ENCODE data around the gene TMEM132D.

DNA sequence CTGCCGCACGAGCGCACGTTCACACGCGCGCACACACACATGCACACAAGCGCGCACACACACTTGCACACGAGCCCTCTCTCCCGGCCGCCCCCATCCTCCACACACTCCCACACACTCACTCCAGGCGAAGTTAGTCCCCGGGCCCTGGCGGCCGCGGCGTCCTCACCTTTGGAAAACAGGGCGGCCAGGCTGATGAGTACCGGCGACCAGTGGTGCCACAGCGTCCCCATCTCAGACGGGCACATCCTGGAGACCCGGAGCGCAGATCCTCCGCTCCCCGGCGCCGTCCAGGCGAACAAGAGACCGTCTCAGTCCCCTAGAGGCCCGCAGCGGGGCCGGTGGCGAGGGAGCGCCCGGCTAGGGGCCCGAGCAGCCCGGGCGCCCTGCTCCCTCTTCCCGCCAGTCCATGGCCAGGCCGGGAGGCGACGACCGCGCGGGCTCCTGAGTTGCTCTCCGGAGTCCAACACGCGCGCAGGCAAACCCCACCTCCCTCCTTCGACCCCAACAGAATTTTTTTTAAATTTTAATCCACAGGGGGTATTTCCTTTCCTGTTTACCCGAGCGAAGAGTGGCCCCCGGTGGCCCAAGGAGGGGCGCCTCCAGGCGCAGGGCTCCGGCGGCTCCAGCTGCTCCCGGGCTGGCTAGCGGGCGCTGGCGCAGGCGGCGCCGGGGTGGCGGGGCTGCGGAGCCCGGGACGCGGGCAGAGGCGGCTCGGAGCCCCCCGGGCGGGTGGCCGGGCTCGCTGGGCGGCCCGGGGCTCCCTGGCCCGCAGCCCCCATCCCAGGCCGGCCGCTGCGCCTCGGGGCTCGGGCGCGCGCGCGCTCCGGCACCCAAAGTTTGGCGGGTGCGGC lies 506 bp downstream of the TMEM132D start:
- no peak for TF ChIP-seq POLR2A (IDR thresholded peaks at IDR 0.05; ENCODE audit: extremely low read depth, insufficient read length)
- TF ChIP-seq, protein P1, sequence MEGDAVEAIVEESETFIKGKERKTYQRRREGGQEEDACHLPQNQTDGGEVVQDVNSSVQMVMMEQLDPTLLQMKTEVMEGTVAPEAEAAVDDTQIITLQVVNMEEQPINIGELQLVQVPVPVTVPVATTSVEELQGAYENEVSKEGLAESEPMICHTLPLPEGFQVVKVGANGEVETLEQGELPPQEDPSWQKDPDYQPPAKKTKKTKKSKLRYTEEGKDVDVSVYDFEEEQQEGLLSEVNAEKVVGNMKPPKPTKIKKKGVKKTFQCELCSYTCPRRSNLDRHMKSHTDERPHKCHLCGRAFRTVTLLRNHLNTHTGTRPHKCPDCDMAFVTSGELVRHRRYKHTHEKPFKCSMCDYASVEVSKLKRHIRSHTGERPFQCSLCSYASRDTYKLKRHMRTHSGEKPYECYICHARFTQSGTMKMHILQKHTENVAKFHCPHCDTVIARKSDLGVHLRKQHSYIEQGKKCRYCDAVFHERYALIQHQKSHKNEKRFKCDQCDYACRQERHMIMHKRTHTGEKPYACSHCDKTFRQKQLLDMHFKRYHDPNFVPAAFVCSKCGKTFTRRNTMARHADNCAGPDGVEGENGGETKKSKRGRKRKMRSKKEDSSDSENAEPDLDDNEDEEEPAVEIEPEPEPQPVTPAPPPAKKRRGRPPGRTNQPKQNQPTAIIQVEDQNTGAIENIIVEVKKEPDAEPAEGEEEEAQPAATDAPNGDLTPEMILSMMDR (IDR thresholded peaks at IDR 0.05; ENCODE audit: low read depth, low read length): no peak
- TF ChIP-seq, protein P2, sequence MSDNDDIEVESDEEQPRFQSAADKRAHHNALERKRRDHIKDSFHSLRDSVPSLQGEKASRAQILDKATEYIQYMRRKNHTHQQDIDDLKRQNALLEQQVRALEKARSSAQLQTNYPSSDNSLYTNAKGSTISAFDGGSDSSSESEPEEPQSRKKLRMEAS (IDR thresholded peaks at IDR 0.05; ENCODE audit: low read depth, low read length): no peak
